ENCODE data around the gene PRDM10.
"Not testable (repeated sequence)": the region's sequence is repeated elsewhere in the genome, so short reads cannot be mapped to it uniquely, and the experiment has no call there.

Gene PRDM10

DNA sequence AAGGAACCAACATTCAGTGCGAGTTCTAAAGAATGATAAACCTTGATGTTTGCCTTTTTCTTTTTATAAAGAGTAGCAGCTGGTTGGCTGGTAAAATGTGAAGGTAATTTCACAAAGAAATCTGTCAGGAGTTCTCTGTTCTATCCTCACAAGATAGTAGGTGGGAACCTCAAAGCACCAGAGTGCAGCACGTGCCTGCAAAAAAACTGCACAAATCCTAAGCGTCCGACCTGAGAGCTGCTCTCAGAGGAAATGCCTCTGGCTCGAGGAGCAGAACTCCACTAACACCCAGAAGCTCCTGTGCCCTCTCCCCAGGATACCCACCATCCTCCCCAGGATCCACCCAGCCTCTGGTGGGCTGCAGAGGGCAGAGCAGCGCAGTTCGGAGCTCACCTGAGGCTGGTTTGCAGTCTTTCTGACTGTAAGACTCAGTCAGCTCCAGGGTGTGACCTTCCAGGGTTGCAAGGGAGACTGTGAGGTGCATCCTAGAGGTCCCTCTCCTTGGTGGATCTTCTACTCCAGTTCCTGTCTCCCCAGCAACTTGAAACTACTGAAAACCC, 23.5 kb downstream of the PRDM10 start:
- no peak overlapping the region for H3K4me3 ChIP-seq
- H3K27ac ChIP-seq, result no peak overlapping the region

DNA sequence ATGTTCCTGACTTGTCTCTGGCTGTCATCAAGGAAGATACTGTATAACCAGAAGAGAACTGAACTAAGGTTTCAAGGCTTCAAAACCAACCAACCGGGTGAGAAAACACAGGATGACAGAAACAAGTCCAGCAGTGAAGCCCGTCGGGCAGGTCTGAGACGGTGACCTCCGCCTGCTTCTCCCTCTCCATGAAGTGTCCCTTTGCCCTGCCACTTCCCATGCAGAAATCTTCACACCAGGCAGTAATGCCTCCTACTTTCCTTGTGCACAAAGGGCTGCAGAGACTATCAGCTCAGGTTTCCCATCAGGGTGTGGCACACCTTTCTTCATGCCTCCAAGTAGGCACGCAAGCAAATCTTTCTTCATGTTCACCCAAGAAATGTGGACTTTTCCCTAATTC, 24.2 kb downstream of the PRDM10 start:
- no peak overlapping the region for H3K27ac ChIP-seq
- no peak overlapping the region for H3K4me3 ChIP-seq

DNA sequence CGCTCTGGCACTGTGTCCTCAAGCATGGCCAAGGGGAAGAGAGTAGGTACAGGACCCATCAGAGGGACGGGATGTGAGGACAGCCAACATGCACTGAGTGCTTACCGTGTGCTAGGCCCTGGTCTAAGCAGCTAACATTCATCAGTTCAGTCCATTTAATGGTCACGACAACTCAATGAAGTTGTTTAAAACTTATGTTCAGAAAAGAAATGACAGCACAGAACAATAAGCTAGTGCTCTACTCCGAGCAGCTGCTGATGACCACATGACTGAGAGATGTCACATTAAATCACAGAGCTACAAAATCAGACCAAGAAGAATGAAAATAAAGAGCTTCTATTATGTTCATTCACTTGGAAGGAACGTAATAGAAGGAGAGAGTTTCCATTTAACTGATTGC, 26.3 kb downstream of the PRDM10 start:
- no peak overlapping the region for H3K27ac ChIP-seq
- no peak overlapping the region for H3K4me3 ChIP-seq

DNA sequence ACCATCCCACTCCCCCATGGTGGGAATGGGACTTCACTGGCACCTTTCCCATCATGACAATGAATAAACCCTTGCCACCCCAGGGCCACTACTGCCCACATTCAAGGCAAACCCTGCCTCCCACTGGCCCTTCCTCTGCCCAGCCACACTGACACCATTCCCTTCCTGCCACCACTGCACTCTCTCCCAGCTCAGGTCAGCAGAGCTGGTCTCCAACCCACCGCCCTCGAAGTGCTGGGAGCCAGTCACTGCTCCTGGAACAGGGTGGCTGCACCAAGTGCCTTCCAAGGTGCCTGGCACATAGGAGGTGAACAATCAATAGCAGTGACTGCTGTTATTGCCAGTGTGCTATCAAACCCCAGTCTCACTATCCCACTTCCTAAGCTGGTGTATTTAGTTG, 27.1 kb downstream of the PRDM10 start:
- Histone ChIP-seq H3K4me3 (no peak overlapping the region), H3K27ac (no peak overlapping the region)

DNA sequence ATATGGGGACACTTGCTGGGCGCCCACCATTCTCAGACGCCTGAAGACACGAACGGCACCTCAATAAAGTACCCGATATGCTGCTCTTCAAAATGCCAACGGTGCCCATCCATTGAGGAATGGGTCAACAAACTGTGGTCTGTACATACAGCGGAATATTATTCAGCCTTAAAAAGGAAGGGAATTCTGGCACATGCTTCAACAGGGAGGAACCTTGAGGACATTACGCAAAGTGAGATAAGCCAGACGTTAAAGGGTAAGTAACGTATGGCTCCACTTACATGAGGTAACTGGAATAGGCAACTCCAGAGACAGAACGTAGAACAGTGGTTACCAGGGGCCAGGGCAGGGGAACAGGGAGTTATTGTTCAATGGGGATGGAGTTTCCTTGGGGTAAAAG, 28.0 kb downstream of the PRDM10 start:
- Histone ChIP-seq H3K27ac (no peak overlapping the region), H3K4me3 (no peak overlapping the region)

DNA sequence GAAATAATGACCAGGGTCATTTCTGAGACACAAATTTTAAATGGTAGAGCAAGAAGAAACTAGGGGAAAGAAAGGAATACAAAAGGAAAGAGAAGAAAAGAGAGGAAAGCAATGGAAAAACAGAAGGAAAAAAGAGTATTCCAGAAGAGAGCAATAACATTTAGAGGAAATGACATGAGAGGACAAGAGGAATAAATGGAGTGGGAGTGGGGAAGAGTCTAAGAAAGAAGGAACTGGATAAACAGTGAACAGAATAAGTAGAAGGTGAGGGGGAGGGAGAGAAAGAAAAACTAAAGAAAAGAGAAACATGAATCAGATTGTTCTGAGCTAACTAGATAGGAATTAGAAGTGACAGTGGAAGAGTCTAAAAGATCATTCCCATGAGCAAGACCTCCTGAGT, 28.4 kb downstream of the PRDM10 start:
- Histone ChIP-seq H3K4me3 (no peak overlapping the region), H3K27ac (no peak overlapping the region)

DNA sequence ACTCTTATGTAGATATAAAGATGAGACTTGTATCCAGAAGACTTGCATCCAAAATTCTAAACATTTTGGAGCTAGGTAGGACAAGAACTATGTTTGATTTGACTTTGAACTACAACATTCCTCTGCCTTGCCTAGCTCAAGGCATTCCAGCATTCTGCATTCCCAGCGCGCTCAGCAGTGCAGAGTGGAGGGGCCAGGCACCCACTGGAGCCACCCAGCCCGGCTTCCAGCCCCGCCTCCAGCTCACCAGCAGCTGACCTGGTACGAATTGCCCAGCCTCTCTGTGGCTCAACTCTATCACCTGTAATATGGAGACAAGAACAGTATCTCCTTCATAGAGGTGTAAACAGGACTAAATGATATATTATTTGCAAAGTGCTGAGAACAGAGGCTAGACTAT, 28.8 kb downstream of the PRDM10 start:
- H3K4me3 ChIP-seq, result no peak overlapping the region
- no peak overlapping the region for H3K27ac ChIP-seq

DNA sequence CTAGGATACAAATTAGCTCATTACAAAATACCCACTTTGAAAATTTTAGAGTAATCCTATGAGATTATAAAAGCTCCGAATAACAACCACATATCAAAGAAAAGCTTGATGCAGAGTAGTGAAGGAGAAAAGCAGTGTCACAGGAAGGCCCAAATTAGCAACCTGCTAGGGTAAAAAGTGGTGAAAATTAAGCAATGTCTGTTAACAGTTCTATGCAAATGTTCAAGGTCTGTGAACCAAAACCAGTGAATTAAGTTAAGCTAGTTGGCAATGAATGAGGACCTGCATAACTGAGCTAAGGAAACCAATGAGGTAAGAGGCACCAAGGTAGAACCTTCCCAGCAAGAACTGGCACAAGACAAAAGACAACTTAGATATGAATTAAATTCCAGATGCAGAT, 29.6 kb downstream of the PRDM10 start:
- H3K4me3 ChIP-seq, result no peak overlapping the region

DNA sequence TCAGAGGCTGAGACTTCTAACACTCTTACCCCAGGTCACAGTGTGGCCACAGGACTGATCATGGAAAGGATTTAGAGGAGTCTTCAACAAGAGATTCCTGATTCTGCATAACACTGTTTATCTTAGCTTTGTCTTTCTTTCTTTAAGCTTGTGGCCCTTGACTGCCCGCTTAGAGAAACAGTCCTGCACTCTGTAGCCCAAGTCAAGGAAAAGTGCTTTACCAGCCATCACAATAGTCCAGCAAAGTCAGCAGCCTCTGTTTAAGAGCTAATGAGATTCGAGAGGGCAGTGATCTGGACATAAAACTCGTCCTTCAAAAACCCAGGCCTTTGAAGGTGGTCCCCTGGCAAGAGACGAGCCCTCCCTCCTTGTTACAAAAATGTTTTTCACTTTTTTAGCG, 30.0 kb downstream of the PRDM10 start:
- Histone ChIP-seq H3K4me3 (no peak overlapping the region), H3K27ac (no peak overlapping the region)

More for the DNA sequence above, 29.6 kb downstream of the PRDM10 start:
- H3K27ac ChIP-seq, result no peak overlapping the region

DNA sequence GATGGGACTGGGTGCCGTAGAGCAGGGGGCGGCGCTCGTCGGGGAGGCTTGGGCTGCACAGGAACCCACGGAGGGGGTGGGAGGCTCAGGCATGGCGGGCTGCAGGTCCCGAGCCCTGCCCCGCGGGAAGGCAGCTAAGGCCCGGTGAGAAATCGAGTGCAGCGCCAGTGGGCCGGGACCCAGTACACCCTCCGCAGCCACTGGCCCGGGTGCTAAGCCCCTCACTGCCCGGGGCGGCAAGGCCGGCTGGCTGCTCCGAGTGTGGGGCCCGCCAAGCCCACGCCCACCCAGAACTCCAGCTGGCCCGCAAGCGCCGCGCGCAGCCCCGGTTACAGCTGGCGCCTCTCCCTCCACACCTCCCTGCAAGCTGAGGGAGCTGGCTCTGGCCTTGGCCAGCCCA, 30.8 kb downstream of the PRDM10 start:
- H3K27ac ChIP-seq, H3K4me3 ChIP-seq: not testable (repeated sequence)

DNA sequence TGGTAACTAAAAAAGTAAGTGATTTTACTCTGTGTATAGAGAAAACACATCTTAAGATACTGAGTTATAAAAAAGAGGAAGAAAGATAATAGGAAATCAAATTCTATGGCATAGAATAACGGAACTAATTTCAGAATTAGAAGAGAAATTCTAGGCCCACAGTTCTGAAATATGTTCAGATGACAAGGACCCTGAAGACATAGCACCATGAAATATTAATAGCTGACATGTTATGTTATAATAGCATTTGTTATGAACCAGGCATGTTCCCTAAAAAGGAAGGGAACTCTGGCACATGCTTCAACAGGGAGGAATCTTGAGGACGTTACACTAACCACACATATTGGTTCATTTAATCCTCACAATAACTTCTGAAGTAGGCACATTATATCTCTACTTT, 32.7 kb downstream of the PRDM10 start:
- Histone ChIP-seq H3K27ac (no peak overlapping the region), H3K4me3 (no peak overlapping the region)

DNA sequence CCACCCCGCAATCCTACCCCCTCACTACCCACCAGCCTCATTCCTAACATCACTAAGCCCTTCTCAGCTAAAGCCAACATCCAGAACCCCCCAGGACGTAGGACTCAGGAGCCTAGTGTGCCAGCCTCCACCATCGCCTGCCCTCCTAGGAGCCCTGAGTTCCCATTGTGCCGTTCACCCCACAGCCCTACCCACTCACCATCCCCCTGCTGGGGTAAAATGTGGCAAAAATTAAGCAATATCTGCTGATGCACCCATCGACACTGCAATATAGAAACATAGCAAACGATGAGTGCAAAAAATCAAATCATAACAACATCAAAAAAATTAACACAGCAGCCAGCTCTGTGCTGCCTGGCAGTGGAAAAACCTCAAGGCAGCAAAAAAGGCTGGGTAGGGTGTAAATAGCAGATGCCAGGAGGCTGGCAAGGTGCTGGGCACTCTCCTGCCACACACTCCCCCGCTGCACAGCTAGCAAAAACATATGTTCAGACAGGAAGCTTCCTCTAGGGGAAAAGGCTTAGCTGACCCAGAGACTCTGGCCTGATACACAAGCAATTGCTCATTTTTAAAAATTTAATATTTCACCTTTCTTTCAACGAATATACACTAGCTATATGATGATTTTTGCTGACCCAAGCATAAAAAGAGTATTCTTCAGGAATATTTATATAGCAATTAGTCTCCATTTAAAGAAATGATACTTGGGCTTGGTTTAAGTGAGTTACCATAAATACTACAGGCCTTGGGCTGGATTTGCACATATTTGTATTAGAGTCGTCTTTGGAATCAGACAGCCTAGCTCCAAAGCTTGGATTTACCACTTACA, 33.8 kb downstream of the PRDM10 start:
- Histone ChIP-seq H3K27ac (no peak overlapping the region), H3K4me3 (no peak overlapping the region)

DNA sequence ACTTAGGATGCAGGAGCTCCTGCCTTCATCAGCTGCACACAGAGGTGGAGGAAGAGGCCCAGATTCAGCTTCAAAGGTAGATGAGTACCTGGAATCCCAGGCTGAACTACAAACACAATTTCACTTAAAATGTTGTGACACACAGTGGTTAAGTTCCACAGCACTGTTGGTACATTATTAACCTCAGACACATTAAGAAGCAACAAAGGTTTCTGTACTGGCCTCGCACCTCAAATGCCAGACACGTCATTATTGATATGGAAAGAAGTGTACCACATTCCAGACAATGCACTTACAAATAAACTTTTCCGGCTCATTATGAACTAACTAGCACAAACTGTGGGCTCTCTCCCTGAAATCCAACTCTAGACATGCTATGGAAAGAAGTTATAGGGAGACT, 34.6 kb downstream of the PRDM10 start:
- Histone ChIP-seq H3K27ac (no peak overlapping the region), H3K4me3 (no peak overlapping the region)

DNA sequence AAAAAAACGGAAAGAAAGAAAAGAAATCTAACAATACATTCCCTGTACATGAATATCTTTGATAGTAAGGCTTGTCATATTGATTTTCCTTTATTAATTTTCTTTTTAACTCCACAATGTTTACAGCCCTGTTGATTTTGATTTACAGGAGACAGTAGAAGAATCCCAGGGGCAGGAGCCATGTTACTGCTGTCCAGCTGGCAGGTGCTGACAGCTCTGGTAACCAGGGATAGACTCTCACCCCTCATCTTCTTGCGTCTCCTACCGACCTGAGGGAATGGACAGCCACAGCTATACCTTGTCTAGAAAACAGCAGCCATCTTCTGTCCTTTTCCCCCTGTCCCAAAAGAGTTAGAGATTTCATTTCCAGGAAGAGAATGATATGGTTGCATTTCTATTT, 37.4 kb downstream of the PRDM10 start:
- no peak overlapping the region for H3K4me3 ChIP-seq
- H3K27ac ChIP-seq, result no peak overlapping the region

DNA sequence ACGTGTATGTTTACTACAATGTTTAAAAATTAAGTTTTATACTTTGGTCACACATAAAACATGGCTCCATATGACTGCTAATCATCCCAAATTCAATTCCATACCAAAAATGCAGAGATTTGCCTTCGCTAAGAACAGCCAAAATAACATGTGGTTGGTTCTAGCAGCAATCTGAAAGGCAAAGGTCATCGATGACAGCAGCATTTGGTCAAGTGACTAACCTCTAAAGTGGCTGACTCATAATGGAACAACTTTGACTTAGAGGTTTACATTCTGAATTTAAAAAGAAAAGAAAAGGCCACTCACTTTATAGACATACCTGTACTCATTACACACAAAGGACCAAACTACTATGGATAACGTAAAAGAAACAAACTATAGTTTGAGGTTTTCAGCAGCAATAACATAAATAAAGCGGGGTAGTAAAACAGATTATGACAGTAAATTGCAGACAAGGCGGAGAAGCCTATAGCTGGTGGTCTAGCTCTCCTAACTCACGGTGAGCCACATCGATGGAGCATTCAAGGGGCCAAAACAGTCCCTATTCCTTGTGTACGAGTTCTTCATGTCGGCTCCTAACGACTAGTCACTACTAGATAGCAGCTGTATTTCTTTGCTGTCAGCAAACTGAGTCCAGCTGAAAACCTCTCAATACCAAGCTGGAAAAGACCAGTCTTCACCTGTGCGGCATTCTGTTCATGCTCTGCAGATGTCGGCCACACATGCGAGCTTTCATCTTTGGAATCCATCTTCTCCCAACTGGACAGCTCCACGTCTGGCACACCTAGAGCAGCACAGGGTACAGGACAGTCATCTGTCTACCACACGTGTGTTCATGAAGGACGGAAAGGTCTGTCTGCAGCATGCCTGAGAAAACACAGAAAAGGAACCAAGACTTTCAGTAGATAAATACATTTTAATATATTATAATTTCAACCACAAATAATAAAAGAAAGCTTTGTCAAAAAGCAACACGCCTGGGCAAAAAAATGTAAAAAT, 42.1 kb downstream of the PRDM10 start:
- Histone ChIP-seq H3K4me3 (no peak overlapping the region), H3K27ac (no peak overlapping the region)

DNA sequence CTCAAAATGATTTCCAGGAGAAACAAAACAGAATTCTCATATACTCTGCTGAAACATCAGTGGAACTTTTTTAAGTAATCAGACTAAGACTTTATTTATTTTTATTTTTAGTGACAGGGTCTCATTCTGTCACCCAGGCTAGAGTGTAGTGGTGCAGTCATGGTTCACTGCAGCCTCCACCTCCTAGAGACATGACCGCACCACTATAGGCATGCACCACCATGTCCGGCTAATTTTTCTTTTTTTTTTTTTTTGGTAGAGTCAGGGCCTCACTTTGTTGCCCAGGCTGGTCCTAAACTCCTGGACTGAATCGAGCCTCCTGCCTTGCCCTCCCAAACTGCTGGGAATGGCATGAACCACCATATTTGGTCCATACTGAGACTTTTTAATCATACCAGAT, 42.9 kb downstream of the PRDM10 start:
- no peak overlapping the region for H3K27ac ChIP-seq

DNA sequence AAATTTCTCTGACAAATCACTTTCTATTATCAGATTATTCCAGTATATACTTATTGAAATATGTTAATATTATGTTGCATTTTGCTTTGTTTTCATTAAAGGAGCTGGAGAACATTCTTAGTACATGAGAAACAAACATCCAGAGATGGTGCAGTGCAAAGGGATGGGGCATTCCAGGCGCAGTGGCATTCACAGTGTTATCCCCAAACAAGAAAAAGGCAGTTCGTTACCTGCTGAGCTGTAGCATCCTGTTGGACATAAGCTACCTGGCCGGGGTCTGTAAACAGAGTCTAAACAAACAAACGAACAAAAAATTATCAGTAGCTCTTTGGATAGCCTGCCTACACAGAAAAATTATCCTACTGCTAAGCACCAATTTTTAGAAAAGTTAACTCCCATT, 47.4 kb downstream of the PRDM10 start:
- Histone ChIP-seq H3K4me3 (no peak overlapping the region), H3K27ac (no peak overlapping the region)

More for the DNA sequence above, 42.9 kb downstream of the PRDM10 start:
- H3K4me3 ChIP-seq, result no peak overlapping the region

DNA sequence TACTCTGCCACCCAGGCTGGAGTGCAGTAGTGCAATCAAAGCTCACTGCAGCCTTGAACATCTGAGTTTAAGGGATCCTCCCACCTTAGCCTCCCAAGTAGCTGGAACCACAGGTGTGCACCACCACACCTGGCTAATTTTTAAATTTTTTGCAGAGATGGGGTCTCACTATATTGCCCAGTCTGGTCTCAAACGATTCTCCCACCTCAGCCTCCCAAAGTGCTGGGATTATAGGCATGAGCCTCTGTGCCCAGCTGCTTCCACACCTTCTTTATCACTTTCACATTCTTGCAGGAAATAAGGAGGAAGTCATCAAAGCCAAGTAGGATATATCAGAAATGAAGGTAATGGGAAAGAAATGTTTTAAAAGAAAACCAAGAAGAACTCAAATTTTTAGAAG, 47.9 kb downstream of the PRDM10 start:
- not testable (repeated sequence) for H3K27ac ChIP-seq, H3K4me3 ChIP-seq

DNA sequence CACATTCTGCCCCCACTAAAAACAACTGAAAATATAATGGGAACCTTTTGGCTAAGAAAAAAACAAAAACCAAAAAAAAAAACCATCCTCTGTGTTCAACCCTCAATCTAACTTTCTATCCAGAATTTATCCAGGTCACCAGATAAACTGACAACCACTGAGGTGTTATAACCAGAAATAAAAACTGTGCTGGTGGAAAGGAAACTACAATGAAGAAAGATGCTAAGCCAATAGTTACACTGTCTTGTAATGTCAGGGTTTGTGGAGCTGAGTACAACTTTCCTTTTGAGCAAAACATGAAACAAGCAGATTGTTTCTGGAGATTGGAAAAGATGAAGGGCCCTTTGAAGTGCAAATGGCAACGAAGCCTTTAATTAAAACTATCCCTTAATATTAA, 50.8 kb downstream of the PRDM10 start:
- Histone ChIP-seq H3K4me3 (no peak overlapping the region), H3K27ac (no peak overlapping the region)

DNA sequence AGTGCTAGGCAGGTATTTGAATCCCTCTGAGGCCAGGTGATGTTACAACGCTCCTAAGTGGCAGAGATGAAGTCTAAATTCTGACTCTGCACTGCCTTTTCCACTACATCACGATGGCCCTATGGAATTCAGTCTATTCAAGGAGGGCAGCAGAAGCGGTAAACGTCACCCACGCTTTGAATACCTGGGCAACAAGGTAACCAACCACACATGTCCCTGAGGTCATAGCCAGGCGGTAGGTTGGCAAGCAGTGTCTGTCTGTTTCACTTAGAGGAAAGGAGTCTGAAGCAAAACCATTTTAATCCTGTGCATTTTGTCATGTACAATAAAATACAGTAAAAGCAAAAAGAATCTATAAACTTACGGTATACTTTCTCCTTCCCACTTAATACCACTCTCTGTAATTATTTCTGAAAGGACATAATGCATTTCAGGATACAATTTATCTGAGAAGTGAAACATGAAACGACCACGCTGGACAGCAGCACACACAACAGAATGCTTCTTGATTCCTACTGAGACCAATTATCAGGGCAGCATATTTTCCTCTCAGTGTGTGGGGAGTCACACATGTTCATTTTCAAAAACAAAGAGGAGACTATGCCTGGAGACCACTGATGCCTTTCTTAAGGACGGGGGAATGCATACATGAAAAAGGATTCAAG, 51.3 kb downstream of the PRDM10 start:
- Histone ChIP-seq H3K27ac (peak overlapping the region in 1 of 21 experiments; percentile 11), H3K4me3 (no peak overlapping the region)

All from skin epidermis (tissue), 12 donors.